Kidney (tissue), 14 donors: ENCODE results near the gene MAP7. TPM values are rescaled to one million over a fixed set of nuclear protein-coding genes. Genes with fewer than 3 reads are reported as not detected.

Experiments
- DNase-seq, 5 donors: peaks; one replicate each; pipeline ENCODE4 v3.0.0-alpha.2; 2013 to 2020
- FAIRE-seq: peaks from 2 replicates; lab custom pipeline; 2012; peaks lifted over from hg19 to GRCh38; lab: Jason Lieb, UNC
- H3K27ac ChIP-seq, 2 donors: one replicate each; pipeline ENCODE4 v1.7.0; 2013; ENCODE audit warnings: low read depth in 2 of 2, low read length in 2 of 2, inconsistent platforms in 1 of 2
- H3K27me3 ChIP-seq: one replicate; pipeline ENCODE4 v1.7.1; 2013; ENCODE audit warnings: low read length, inconsistent platforms; ENCODE audit not compliant: control insufficient read depth, insufficient read depth
- H3K36me3 ChIP-seq, 3 donors: one replicate each; pipeline versions ENCODE4 v1.7.0 to v1.7.1; 2013; ENCODE audit warnings: low read length in 3 of 3, control low read depth in 1 of 3, inconsistent platforms in 1 of 3; ENCODE audit not compliant: insufficient read depth in 3 of 3, control insufficient read depth in 2 of 3
- H3K4me1 ChIP-seq, 3 donors: one replicate each; pipeline versions ENCODE4 v1.7.0 to v1.7.1; 2013; ENCODE audit warnings: low read length in 3 of 3, inconsistent platforms in 1 of 3, low read depth in 1 of 3; ENCODE audit not compliant: control insufficient read depth in 2 of 3, insufficient read depth in 2 of 3
- H3K4me3 ChIP-seq, 3 donors: one replicate each; pipeline versions ENCODE4 v1.7.0 to v1.8.1; 2013; ENCODE audit warnings: low read length in 3 of 3, control low read depth in 1 of 3, inconsistent platforms in 1 of 3
- H3K9ac ChIP-seq, 3 donors: one replicate each; pipeline versions ENCODE4 v1.7.0 to v1.7.1; 2013; ENCODE audit warnings: low read length in 3 of 3, control low read depth in 1 of 3, inconsistent platforms in 1 of 3
- H3K9me3 ChIP-seq, 3 donors: one replicate each; pipeline versions ENCODE4 v1.7.0 to v1.7.1; 2013; ENCODE audit warnings: low read length in 3 of 3, control low read depth in 1 of 3, inconsistent platforms in 1 of 3; ENCODE audit not compliant: control insufficient read depth in 2 of 3, insufficient read depth in 1 of 3
- intact Hi-C: fragments of 100-400 bp; cut with DNase I; formaldehyde crosslinking; loops from one replicate; pipeline ENCODE4 v1.11.1; 2022
- polyA plus RNA-seq: library from polyadenylated mRNA; stranded (reverse); fragments of 350-450 nt; fragmentation: Illumina TruSeq; extraction: RNeasy Lipid Tissue Mini Kit (QIAGEN cat#74804); gene quantifications from one replicate; pipeline ENCODE4 v1.2.3, GENCODE V29; 2014; ENCODE audit warnings: low read depth, low replicate concordance; ENCODE audit not compliant: insufficient read depth
- total RNA-seq: library from RNA; stranded (reverse); fragmentation: NEBNext Ultra II Directional; extraction: Animal tissue kit (Norgen Biotek cat#: 25700); gene quantifications from one replicate; pipeline ENCODE4 v1.2.1, GENCODE V29; 2021
- TF ChIP-seq, protein P1 (sequence below): IDR thresholded peaks from 3 replicates; pipeline ENCODE4 v1.5.1; 2012; ENCODE audit warnings: mild to moderate bottlenecking, moderate library complexity, borderline replicate concordance; ENCODE audit not compliant: insufficient read depth; ENCODE audit errors: extremely low read depth
- donor health status: control.
- donor health status: control.
- donor health status: control.
- donor health status: control.
- donor health status: control.
- donor health status: DM: yes; HTN: yes; CAD: no.
- donor health status: Normal renal cell carcinoma (clear cell type).

Gene MAP7
- total and polyA plus RNA-seq, 2 donors from 2014 or later = 16.0 to 40.0 TPM

DNA sequence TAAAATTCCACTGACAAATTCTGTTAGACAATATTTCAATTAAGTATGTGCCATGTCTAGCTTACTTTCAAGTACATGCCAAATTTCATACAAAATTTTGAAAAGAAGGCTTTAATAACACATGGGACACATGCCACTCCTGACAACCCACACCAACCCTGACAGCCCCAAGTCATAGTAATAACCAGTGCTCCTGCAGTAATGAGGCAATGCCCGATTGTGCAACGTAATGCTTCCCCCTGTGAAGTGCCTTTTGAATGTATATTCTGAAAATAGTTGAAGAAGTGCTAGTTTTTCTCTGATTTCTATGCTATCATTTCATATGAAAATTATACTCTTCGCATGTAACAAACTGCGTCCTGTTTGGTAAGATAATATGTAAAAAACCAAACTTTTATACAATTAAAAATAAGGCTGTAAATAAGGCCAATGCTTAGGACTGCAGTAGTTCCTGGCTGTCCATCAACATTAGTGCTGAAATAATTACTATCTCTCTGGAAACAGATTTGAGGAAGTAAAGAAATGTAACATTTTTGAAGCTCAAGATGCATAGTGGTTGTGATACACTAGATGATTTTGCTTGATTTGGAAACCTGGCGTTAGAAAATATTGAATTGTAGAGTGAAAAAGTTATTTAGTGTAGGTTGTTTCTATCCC lies 134.7 kb downstream of the MAP7 start:
- Histone ChIP-seq H3K4me3 (no peak overlapping the region), H3K36me3 (peaks cover 0 to 2% (median 2%) of the 10 kb centered on the region in 3 donors), H3K9ac (no peak overlapping the region), H3K4me1 (no peaks in the 10 kb centered on the region), H3K27ac (no peak overlapping the region), H3K27me3 (no peaks in the 10 kb centered on the region), H3K9me3 (no peaks in the 10 kb centered on the region)
- TF ChIP-seq, protein P1, sequence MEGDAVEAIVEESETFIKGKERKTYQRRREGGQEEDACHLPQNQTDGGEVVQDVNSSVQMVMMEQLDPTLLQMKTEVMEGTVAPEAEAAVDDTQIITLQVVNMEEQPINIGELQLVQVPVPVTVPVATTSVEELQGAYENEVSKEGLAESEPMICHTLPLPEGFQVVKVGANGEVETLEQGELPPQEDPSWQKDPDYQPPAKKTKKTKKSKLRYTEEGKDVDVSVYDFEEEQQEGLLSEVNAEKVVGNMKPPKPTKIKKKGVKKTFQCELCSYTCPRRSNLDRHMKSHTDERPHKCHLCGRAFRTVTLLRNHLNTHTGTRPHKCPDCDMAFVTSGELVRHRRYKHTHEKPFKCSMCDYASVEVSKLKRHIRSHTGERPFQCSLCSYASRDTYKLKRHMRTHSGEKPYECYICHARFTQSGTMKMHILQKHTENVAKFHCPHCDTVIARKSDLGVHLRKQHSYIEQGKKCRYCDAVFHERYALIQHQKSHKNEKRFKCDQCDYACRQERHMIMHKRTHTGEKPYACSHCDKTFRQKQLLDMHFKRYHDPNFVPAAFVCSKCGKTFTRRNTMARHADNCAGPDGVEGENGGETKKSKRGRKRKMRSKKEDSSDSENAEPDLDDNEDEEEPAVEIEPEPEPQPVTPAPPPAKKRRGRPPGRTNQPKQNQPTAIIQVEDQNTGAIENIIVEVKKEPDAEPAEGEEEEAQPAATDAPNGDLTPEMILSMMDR = no peak
- FAIRE-seq (no peak), DNase-seq (peak in 1 of 5 donors; percentile 12)
- intact Hi-C loops = no loop called here

DNA sequence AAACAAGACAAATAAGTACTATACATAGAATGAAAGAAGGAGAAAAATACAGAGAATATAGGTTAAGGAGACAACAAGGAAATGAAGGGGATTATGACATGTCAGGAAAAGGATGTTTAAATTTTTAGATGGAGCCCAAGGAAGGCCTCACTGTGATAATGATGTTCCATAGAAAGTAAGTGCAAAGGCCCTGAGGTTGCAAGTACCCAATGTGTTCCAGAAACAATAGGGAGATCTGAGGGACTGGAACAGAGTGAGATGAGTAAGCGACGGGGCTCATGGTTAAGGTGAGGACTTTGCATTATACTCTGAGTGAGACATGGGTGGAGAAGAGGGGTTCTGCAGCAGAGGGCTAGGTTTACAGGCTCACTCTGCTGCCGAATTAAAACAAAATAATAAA lies 137.8 kb downstream of the MAP7 start:
- H3K4me3 ChIP-seq = no peak overlapping the region
- H3K36me3 ChIP-seq = peaks cover 0 to 2% (median 0%) of the 10 kb centered on the region in 3 donors
- no peak overlapping the region for H3K27ac ChIP-seq
- DNase-seq (no peak), FAIRE-seq (no peak)
- H3K27me3 ChIP-seq = no peaks in the 10 kb centered on the region
- H3K9ac ChIP-seq = no peak overlapping the region
- no peaks in the 10 kb centered on the region for H3K4me1 ChIP-seq
- intact Hi-C loops = no loop called here
- TF ChIP-seq, protein P1 = no peak
- no peaks in the 10 kb centered on the region for H3K9me3 ChIP-seq

DNA sequence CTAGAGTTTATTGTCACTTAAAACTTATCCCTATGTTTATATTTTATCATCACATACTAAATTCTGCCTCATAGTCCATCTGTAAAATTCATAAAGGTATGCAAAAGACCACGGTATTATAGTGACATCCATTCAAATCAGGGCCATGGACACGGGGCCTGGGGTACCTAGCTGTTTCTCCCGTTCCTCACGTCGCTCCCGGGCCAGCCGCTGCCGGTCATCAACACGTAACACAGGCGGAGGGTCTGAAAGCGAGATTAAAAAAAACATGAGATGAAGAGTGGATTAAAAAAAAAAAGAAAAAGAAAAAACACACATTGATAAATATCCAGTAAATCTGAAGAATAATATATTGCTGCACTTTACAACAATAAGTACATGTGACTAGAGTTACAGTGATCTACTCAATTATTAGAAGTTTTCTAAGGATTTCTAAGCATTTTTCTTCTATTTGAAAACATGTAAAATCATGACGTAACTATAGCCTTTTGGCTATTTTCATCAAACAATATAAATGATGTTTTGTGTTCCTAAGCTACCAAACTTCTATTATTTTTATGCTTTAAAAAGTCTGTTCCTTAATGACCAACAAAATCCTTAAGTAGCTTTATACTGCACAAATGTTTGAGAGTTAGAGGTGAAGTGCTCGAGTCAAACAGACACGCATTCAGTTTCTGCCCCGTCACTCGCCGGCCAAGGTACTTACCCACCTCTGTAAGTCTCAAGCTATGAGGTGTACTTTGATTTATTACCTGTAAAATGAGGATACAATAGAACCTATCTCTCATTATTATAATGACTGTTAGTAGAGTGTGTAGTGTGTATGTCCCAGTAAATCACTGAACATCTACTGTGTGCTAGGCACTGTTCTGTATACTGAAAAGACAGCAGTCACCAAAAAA lies 138.5 kb downstream of the MAP7 start:
- H3K27me3 ChIP-seq = no peaks in the 10 kb centered on the region
- no peaks in the 10 kb centered on the region for H3K9me3 ChIP-seq
- no peaks in the 10 kb centered on the region for H3K4me1 ChIP-seq
- no peak overlapping the region for H3K4me3 ChIP-seq
- TF ChIP-seq, protein P1 = no peak
- FAIRE-seq (no peak), DNase-seq (no peak)
- H3K36me3 ChIP-seq = no peaks in the 10 kb centered on the region
- no peak overlapping the region for H3K9ac ChIP-seq
- no peak overlapping the region for H3K27ac ChIP-seq
- intact Hi-C loops = no loop called here
